ENCODE measurements around the gene PPIE. TPM values are rescaled to one million over a fixed set of nuclear protein-coding genes. Genes with fewer than 3 reads are reported as not detected.

Gene PPIE
- 23.6 TPM for total RNA-seq

DNA sequence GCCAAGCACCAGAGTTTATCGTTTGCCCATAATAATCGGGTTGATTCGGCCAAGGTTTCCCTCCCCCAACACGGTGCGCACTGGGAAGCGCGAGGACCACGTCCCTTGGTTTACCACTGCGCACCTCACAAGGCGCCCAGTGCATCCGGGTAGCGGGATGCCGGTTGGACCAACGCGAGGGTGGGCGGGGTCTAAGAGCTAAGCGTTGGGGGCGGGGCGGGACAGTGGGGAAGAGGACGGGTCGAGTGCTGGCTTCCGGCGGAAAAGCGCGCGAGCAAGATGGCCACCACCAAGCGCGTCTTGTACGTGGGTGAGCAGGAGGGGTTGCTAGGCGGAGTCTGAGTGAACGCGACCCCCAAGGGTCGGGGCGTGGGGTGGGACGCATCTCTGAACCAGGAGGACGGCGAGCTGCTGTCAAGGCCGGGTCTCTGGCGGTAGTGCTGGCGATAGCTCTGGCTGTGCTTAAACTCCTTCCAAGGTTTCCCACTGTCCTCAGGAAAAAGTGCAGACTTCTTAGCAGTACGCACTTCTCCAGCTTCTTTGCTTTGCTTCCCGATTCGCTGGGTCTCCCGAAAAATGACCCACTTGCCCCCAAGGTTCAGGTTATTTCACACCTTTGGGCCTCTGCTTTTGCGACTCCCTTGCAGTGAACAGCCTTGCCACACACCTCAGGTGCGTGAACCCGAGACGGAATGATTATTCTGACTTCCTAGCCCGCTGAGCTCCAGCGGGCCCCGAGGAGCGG, at the start of gene PPIE:
TSS of gene PPIE (plus strand) at position 261 of the 745 bp plus-strand sequence. CDS start at position 280, 19 bp downstream.
- peak; percentile 92 for DNase-seq

- DNase-seq, result no peak
These were observed 49.5 kb upstream of the PPIE start for GRCh38 chr1:39689214-39689613.

- DNase-seq, result no peak
These were observed 49.0 kb upstream of the PPIE start for GRCh38 chr1:39689635-39690034.

DNA sequence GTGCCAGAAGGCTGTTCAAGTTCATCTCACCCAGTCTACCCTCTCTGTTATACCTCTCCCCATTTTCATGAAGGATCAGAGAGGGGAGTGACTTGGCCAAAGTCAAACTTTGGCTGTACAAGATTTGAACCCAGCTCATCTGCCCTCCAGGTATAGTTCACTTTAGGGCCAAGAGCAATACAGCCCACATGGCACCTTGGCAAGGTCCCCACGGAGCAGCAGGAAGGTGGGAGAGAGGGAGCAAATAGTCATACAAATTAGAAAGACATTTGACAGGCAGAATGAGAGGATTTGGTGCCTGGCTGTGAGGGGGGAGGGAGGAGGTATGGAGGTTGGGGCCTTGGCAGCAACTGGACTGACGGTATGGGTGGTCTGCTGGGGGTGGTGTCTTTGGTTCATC, 48.5 kb upstream of the PPIE start:
- DNase-seq, result no peak

DNA sequence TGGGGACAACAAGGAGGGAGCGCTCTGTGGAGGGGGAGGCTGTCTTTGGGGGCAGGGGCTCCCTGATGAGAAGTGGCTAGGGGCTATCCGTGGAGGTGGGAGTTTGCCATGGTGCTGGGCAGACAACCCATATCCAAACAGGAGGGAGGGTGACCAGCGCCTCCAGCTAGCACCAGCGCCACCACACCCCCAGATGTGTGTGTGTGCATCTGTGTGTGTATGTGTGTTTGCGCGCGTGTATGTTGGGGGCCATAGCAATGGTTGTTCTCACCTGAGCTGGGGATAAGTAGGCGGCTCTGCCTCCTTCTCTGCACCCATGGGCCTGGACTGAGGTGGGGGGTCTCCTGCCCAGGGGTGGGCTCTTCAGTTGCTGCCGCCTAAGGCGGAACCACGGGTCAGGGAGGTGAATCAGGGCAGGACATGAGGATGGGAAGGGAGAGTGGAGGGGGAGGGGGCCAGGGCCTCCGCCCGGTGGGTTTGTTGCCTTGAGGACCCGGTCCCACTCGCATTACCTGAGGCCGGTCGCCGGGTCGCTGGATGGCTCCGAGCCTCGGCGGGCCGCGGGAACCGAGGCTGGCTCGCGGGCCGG, 47.8 kb upstream of the PPIE start:
- DNase-seq, result no peak

GRCh38 chr1:39691383-39692151, 47.1 kb upstream of the PPIE start, which contains the start of gene HPCAL4:
Gene HPCAL4, minus strand, starts transcription at chr1:39691433. Its CDS starts 6,830 bp downstream, at chr1:39684603.
- DNase-seq, result peak; percentile 90

DNA sequence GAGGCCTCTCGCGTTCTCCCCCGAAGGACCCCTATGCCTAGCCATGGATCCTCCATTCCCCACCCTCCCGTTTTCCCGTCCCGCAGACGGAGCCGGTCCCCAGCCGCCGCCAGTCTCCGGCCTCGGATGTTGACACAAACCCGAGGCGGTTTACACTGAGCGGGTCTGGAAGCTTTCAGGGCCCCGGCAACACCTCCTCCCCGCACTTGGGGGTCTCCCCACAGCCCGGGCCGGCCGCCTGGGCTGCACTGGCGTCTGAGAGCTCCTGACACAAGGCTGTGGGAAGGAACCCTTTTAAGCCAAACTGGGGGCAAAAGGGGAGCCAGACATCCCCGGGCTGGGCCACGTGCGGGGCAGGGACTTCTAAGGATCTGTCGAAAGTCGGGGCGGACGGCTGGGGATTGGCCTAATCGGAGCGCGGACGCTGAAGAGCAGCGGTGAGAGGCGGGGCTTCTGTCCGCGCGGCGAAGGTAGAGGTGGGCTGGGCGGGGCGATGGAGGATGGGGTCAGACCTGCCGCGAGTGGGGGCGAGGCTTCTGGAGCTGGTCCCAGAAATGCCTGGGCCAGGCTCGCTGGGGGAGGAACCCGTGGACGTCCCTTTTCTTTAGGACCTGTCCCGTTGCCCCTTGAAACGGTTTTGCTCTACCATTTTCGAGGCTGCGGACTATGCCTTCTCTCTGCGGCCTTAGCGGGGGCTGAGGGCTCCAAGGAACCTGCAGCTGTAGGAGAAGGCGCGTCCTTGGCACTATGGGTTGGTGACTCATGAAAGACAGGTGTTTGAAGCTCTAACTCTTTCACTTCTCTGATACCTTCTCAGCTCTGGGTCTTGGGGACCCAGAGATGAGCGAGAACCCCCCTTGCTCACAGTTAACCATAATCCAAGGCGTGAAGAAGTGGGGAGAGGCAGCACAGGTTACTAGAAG, 46.3 kb upstream of the PPIE start:
- DNase-seq, result peak; percentile 42

- DNase-seq, result no peak
These were observed 44.7 kb upstream of the PPIE start for GRCh38 chr1:39694026-39694425.

- no peak for DNase-seq
These were observed 43.7 kb upstream of the PPIE start for GRCh38 chr1:39695016-39695415.

DNA sequence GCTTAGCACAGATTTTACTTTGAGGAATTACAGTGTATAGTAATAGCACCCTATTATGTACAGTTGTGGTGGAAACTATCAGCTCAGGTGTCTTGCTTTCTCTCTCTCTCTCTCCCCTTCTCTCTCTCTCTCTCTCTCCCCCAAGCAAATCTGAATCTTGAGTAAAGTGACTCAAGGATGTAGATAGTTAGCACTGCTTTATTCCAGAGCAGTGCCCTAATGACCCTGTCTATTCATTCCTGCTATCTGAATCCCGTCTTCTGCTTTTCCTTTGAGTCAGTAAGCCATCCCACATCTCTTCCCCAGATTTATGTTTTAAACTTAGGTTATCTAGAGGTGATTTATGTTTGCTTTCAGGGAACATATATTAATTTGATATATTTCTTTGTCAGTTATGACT, 42.2 kb upstream of the PPIE start:
- no peak for DNase-seq

GRCh38 chr1:39698568-39698967, 40.1 kb upstream of the PPIE start:
- no peak for DNase-seq

DNA sequence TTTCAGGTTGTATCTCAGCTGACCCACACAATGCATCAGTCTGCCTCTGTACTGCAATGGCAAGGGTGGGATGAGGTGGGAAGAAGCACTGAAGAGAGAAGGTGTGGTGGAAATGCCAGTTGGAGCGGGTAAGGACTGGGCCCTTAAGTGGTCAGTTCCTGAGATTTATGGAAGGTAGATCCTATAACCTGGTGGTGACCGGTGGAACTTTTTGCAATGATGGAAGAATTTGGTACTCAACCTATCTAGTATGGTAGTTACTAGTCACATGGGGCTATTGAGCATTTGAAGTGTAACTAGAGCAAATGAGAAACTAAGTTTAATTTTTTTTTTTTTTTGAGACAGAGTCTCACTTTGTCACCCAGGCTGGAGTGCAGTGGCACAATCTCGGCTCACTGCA, 39.3 kb upstream of the PPIE start:
- no peak for DNase-seq

- DNase-seq, result no peak
These were observed 38.3 kb upstream of the PPIE start for GRCh38 chr1:39700348-39700747.

DNA sequence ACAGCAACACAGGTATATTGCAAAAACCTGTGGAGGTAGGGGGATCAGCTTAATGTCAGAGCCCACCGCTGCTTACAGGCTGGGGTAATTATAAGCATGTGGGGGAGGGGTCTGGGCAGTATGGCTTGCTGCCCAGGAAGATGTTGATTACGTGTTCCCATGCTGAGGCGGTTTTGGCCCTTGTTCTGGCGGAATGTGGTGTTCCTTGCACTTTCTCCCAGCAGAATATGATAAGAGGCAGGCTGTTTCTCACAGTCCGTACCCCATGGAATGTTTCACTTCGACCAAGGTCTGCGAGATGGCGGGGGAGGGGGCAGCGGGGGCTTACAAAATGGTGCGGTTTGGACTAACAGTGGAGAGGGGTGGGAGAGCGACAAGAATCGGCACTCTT, 37.6 kb upstream of the PPIE start:
- DNase-seq, result peak; percentile 30

- DNase-seq, result no peak
These were observed 33.9 kb upstream of the PPIE start for GRCh38 chr1:39704757-39705156.

DNA sequence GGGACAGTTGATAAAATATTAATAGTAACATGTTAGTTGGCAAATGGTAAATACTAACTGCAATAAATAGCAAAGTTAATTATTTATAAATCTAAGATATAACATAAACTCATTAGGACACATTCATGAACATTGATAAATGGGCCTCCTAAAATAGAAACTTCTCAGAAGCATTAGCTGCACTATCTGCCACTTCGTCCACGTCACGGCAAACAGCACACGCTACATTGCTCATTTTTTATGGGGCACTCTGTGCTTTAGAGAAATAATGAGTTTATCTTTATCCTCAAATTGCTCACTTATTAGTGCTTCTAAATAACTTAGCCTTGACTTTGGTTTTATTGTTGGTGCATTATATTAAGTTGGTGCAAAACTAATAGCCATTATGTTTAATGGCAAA, 31.2 kb upstream of the PPIE start:
- DNase-seq, result no peak

DNA sequence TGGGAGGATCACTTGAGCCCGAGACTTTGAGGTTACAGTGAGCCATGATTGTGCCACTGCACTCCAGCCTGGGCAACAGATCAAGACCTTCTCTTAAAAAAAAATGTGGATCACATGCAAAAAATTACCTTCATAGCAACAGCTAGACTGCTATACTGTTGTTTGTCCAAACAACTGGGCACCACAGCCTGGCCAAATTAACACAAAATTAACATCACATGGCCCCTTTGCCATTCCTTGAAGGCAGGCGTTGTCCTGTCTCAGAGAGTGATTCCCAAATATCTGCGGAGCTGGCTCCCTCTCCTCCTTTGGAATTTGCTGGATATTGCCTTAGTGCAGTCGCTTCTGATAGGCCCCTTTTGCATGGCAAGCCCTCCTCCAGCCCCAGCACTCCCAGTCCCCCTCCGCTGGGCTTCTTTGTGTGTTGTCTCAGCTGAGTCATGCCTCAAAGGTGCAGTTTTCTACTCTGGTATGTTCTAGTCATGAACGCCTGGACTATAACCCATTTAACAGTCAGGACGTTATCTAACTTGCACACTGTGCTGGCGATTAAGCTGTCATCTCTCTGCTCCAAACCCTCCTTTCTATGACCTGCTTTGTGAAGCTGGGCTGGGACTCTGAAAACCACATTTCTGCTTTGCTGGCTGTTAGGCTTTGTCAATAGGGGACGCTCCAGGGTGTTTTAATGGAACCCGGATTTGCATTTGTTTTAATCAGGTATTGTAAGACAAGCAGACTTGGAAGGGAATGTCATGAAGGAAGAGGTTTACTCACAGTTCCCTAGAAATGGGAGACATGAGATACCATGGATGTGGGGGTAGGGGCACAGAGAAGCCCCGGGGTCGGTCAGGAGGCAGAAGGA, 27.3 kb upstream of the PPIE start:
- no peak for DNase-seq

DNA sequence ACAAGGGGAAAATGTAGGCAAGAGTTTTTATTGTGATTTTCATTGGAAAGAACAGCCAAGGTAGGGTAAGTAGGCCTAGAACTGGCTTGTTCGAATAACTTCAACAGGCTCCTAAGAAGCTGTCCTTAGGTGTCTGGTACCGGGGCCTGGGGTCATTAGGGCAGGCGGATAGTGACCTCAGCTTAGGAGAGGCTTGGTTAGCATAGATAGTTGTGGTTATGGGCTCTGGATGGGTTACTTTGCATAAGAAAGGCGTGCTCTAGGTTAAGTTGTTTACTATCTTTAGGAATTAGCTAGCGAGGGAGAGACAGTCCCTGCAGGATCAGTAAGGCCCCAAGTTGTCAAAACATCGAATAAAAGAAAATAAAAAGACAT, 26.7 kb upstream of the PPIE start:
- no peak for DNase-seq

GRCh38 chr1:39713557-39713956, 25.1 kb upstream of the PPIE start:
- no peak for DNase-seq

GRCh38 chr1:39717809-39718208, 20.9 kb upstream of the PPIE start:
- DNase-seq, result no peak
